K562 (cell line): Measurements from ENCODE around the gene CCP110. TPM values are rescaled to one million over a fixed set of nuclear protein-coding genes. Genes with fewer than 3 reads are reported as not detected.

ENCODE experiments used
- CREM ChIP-seq: IDR thresholded peaks from 2 replicates; pipeline ENCODE4 v1.6.1; 2014; ENCODE audit warnings: antibody characterized with exemption, low read depth
- E2F1 ChIP-seq: sonication (generic); formaldehyde crosslinking; IDR thresholded peaks from 2 replicates; pipeline ENCODE4 v1.8.1; 2023; ENCODE audit warnings: mild to moderate bottlenecking, missing genetic modification reagents, moderate library complexity
- ETS1 ChIP-seq: conservative IDR thresholded peaks from 2 replicates; pipeline ENCODE4 v1.6.1; 2011; ENCODE audit warnings: low read depth, mild to moderate bottlenecking, low read length; ENCODE audit not compliant: control insufficient read depth
- HCFC1 ChIP-seq: IDR thresholded peaks from 2 replicates; pipeline ENCODE4 v1.6.1; 2012; ENCODE audit warnings: low read depth, low read length, improper control_type of control experiment
- KAT7 ChIP-seq: sonication (generic); formaldehyde crosslinking; IDR thresholded peaks from 2 replicates; pipeline ENCODE4 v1.8.0; 2022; ENCODE audit warnings: missing genetic modification reagents, mild to moderate bottlenecking, borderline replicate concordance
- KAT8 ChIP-seq: fragments of 450-650 bp; IDR thresholded peaks from 2 replicates; pipeline ENCODE4 v1.6.1; 2016; ENCODE audit warnings: low read depth, mild to moderate bottlenecking
- POLR2B ChIP-seq: fragments of 450-650 bp; IDR thresholded peaks from 2 replicates; pipeline ENCODE4 v1.6.1; 2018; ENCODE audit warnings: low read depth; ENCODE audit not compliant: partially characterized antibody
- PTTG1 ChIP-seq: fragments of 450-650 bp; IDR thresholded peaks from 2 replicates; pipeline ENCODE4 v1.6.1; 2016; ENCODE audit warnings: low read depth, mild to moderate bottlenecking, missing genetic modification characterization, missing compliant biosample characterization
- SUPT5H ChIP-seq: fragments of 450-650 bp; IDR thresholded peaks from 2 replicates; pipeline ENCODE4 v1.6.1; 2016
- TFAP4 ChIP-seq: sonication (generic); formaldehyde crosslinking; IDR thresholded peaks from 2 replicates; pipeline ENCODE4 v1.8.0; 2022; ENCODE audit warnings: missing genetic modification reagents, mild to moderate bottlenecking, moderate library complexity, borderline replicate concordance
- THRB ChIP-seq: fragments of 450-650 bp; formaldehyde crosslinking; conservative IDR thresholded peaks from 2 replicates; pipeline ENCODE4 v1.4.0; 2022; ENCODE audit warnings: mild to moderate bottlenecking, missing genetic modification characterization
- ZBTB7A ChIP-seq: IDR thresholded peaks from 2 replicates; pipeline ENCODE4 v1.6.1; 2011; ENCODE audit warnings: low read depth, mild to moderate bottlenecking, low read length, moderate library complexity, borderline replicate concordance; ENCODE audit not compliant: control insufficient read depth
- ZNF655 ChIP-seq: fragments of 250-450 bp; sonication (Bioruptor Pico); IDR thresholded peaks from 2 replicates; pipeline ENCODE4 v1.5.0; 2021
- polyA plus RNA-seq, 8 experiments: library from polyadenylated mRNA; depleted of rRNA in 4 of 8; stranded (reverse) in 5 of 8; unstranded in 3 of 8; fragments of >200 nt; fragmentation: Nextera tagmentation in 2 of 8; fragmentation: Illumina TruSeq in 1 of 8; extraction: Ambion mirVana in 2 of 8; extraction: Trizol in 1 of 8; gene quantifications; 2 replicates each; pipeline versions ENCODE4 v1.2.1 to v1.2.3, GENCODE V29; 2011 to 2014; ENCODE audit warnings: inconsistent platforms in 1 of 8, missing spikeins in 1 of 8
- total RNA-seq, 7 experiments: library from RNA; depleted of rRNA in 6 of 7; stranded (reverse); fragments of >200 nt in 6 of 7; fragmentation: Illumina TruSeq in 2 of 7; extraction: Trizol in 2 of 7; gene quantifications; 2 replicates each; pipeline versions ENCODE4 v1.2.1 to v1.2.3, GENCODE V29; 2011 to 2021; ENCODE audit warnings: low replicate concordance in 1 of 7
- TF ChIP-seq, protein P1 (sequence below): fragments of 450-650 bp; IDR thresholded peaks from 2 replicates; pipeline ENCODE4 v1.6.1; 2017; ENCODE audit warnings: antibody characterized with exemption, mild to moderate bottlenecking

CCP110 gene
- total and polyA plus RNA-seq, 9 of the 15 experiments (the other 6 are each of a cell fraction or from before 2014, with no cell fraction given) = 3.5 to 16.1 (median 12.1) TPM

DNA sequence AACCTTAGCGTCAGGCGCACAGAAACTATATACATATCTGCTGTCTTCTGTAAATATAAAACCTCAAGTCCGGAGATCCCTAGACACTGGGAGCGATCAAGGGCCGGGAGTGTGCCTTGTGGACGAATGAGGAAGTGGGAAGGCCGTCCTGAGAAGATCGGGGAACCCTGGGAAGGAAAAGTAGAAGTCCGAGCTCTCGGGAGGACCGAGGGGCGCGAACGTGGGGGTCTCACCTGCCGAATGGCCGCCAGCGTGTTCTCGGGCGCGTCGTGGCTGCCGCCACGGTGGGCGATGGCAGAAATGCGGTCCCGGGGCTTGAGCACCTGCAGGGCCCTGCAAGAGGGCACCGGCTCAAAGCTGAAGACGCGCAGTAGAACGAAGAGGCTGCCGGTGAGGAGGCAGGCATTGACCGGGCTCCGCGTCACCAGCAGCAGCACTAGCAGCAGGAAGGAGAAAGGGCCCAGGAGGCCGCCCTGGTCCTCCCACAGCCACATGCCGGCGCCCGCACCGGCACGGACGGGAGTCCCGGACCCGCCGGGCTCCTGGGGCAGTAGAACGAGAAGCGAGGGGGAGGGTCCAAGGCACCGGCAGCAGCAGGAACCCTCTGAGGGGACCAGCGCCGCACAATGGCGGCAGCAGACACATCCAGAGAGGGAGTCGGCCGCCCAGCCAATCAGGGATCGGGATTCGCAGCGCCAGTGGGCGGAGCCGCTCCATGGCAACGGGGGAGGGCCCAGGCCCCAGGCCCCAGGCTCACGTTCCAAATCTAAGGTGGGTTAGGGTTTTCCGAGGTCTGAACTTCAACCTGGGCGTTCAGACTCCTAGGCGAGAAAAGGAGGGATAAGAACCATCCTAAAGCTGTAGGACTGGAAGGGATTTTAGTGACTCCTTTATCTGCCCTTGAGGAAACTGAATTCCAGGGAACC is 2.0 kb upstream of the CCP110 start, which contains the start of gene GDE1 (continued):
- TF ChIP-seq ETS1 = 0 out of 2 replicates have a peak, but pooled peaks have one; percentile 1
- no peak for TF ChIP-seq KAT8
- peak; percentile 72 for TF ChIP-seq POLR2B
- TF ChIP-seq HCFC1 = peak; percentile 30; the same call in 1 of the 2 replicates
- TF ChIP-seq ZNF655 = no peak
- no peak for TF ChIP-seq PTTG1 (tag)
- TF ChIP-seq THRB (CRISPR knock-in tag) = no peak
- peak; percentile 51; the same call in 1 of the 2 replicates for TF ChIP-seq TFAP4 (CRISPR knock-in tag)
- TF ChIP-seq, protein P1, sequence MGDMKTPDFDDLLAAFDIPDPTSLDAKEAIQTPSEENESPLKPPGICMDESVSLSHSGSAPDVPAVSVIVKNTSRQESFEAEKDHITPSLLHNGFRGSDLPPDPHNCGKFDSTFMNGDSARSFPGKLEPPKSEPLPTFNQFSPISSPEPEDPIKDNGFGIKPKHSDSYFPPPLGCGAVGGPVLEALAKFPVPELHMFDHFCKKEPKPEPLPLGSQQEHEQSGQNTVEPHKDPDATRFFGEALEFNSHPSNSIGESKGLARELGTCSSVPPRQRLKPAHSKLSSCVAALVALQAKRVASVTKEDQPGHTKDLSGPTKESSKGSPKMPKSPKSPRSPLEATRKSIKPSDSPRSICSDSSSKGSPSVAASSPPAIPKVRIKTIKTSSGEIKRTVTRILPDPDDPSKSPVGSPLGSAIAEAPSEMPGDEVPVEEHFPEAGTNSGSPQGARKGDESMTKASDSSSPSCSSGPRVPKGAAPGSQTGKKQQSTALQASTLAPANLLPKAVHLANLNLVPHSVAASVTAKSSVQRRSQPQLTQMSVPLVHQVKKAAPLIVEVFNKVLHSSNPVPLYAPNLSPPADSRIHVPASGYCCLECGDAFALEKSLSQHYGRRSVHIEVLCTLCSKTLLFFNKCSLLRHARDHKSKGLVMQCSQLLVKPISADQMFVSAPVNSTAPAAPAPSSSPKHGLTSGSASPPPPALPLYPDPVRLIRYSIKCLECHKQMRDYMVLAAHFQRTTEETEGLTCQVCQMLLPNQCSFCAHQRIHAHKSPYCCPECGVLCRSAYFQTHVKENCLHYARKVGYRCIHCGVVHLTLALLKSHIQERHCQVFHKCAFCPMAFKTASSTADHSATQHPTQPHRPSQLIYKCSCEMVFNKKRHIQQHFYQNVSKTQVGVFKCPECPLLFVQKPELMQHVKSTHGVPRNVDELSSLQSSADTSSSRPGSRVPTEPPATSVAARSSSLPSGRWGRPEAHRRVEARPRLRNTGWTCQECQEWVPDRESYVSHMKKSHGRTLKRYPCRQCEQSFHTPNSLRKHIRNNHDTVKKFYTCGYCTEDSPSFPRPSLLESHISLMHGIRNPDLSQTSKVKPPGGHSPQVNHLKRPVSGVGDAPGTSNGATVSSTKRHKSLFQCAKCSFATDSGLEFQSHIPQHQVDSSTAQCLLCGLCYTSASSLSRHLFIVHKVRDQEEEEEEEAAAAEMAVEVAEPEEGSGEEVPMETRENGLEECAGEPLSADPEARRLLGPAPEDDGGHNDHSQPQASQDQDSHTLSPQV = no peak
- TF ChIP-seq KAT7 (CRISPR knock-in tag) = peak; percentile 95
- peak; percentile 81 for TF ChIP-seq SUPT5H
- TF ChIP-seq CREM = peak; percentile 45
- 0 out of 2 replicates have a peak, but pooled peaks have one; percentile 5 for TF ChIP-seq E2F1 (CRISPR knock-in tag)
- peak; percentile 76; the same call in 1 of the 2 replicates for TF ChIP-seq ZBTB7A
